ENCODE measurements around the gene GOLGA5.

The GOLGA5 gene

GRCh38 chr14:92830902-92831301 is 36.8 kb downstream of the GOLGA5 start:
- no peak for DNase-seq (ENCODE audit: low read depth)

- no peak for DNase-seq (ENCODE audit: low read depth)
These were observed 38.1 kb downstream of the GOLGA5 start for GRCh38 chr14:92832137-92832700.

GRCh38 chr14:92841930-92842329 is 47.8 kb downstream of the GOLGA5 start:
- no peak for DNase-seq (ENCODE audit: low read depth)

- DNase-seq (ENCODE audit: low read depth) = no peak
These were observed 50.1 kb downstream of the GOLGA5 start for GRCh38 chr14:92844204-92844603.

- no peak for DNase-seq (ENCODE audit: low read depth)
These were observed 52.2 kb downstream of the GOLGA5 start for GRCh38 chr14:92846162-92846897.

GRCh38 chr14:92847278-92847677 is 53.2 kb downstream of the GOLGA5 start:
- DNase-seq (ENCODE audit: low read depth) = no peak

GRCh38 chr14:92847749-92848148 is 53.6 kb downstream of the GOLGA5 start:
- DNase-seq (ENCODE audit: low read depth) = no peak

- DNase-seq (ENCODE audit: low read depth) = no peak
These were observed 54.8 kb downstream of the GOLGA5 start for GRCh38 chr14:92848887-92849286.

GRCh38 chr14:92850492-92850891 is 56.4 kb downstream of the GOLGA5 start:
- DNase-seq (ENCODE audit: low read depth) = no peak

GRCh38 chr14:92853136-92853535 is 59.0 kb downstream of the GOLGA5 start:
- peak; percentile 9 for DNase-seq (ENCODE audit: low read depth)

GRCh38 chr14:92860049-92860840 is 66.1 kb downstream of the GOLGA5 start:
- no peak for DNase-seq (ENCODE audit: low read depth)

- DNase-seq (ENCODE audit: low read depth) = no peak
These were observed 68.0 kb downstream of the GOLGA5 start for GRCh38 chr14:92861856-92862745.

- no peak for DNase-seq (ENCODE audit: low read depth)
These were observed 69.4 kb downstream of the GOLGA5 start for GRCh38 chr14:92863286-92864080.

- no peak for DNase-seq (ENCODE audit: low read depth)
These were observed 71.6 kb downstream of the GOLGA5 start for GRCh38 chr14:92865674-92866073.

- no peak for DNase-seq (ENCODE audit: low read depth)
These were observed 72.2 kb downstream of the GOLGA5 start for GRCh38 chr14:92866181-92866752.

- no peak for DNase-seq (ENCODE audit: low read depth)
These were observed 73.1 kb downstream of the GOLGA5 start for GRCh38 chr14:92866901-92867865.

GRCh38 chr14:92874962-92875661 is 81.0 kb downstream of the GOLGA5 start:
- DNase-seq (ENCODE audit: low read depth) = no peak

GRCh38 chr14:92877757-92878431 is 83.8 kb downstream of the GOLGA5 start:
- no peak for DNase-seq (ENCODE audit: low read depth)

Data from activated T-helper 1 cell treated with Interleukin-2 at 50 U/mL for 16 hours (primary cell).